Neural crest cell (in vitro differentiated cells): ENCODE data around the gene DLG5. TPM values are rescaled to one million over a fixed set of nuclear protein-coding genes. Genes with fewer than 3 reads are reported as not detected.

ENCODE experiments used
- DNase-seq: peaks from one replicate; pipeline ENCODE4 v3.0.0; 2021; ENCODE audit warnings: low read depth, mixed read lengths, low spot score
- H3K27ac Mint-ChIP-seq: one replicate; pipeline ENCODE4 v1.8.0; 2021; ENCODE audit warnings: mild to moderate bottlenecking, mixed read lengths; ENCODE audit not compliant: unreplicated experiment
- H3K27me3 Mint-ChIP-seq: 2 replicates; pipeline ENCODE4 v1.8.0; 2021; ENCODE audit warnings: low read depth, mild to moderate bottlenecking, mixed read lengths
- H3K36me3 Mint-ChIP-seq: 2 replicates; pipeline ENCODE4 v1.8.0; 2021; ENCODE audit warnings: low read depth, mild to moderate bottlenecking, mixed read lengths
- H3K4me1 Mint-ChIP-seq: 2 replicates; pipeline ENCODE4 v1.8.0; 2021; ENCODE audit warnings: mixed read lengths
- H3K4me3 Mint-ChIP-seq: one replicate; pipeline ENCODE4 v1.8.0; 2021; ENCODE audit warnings: mild to moderate bottlenecking, mixed read lengths
- H3K9me3 Mint-ChIP-seq: 2 replicates; pipeline ENCODE4 v1.8.0; 2021; ENCODE audit warnings: mixed read lengths
- CTCF ChIP-seq: fragments of 200-600 bp; sonication (generic); conservative IDR thresholded peaks from 2 replicates; pipeline ENCODE4 v1.5.0; 2021; ENCODE audit warnings: antibody characterized with exemption, mild to moderate bottlenecking
- total RNA-seq: library from RNA; stranded (reverse); gene quantifications from 2 replicates; pipeline ENCODE4 v1.2.1, GENCODE V29; 2021

The DLG5 gene
- total RNA-seq, 1 donor from 2014 or later: 87.3 TPM

DNA sequence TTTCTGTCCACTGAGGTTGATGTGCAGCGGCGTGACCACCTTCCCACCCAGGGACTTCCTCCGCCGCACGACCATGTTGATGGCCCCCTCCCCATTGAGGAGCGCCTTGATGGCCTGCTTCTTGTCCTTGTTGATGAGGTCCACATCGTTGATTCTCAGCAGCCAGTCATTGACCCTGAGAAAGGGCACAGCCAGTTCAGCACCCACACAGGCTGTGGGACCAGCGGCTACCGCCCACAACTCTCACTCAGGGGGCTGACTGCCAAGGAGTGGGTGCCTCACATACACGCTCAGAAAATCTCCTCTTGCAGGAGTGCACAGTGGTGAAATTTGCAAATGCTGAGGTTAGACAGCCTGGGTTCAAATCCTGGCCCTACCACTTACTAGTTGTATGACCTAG is 97.2 kb downstream of the DLG5 start:
- Mint-ChIP-seq H3K27ac (no peak overlapping the region), H3K4me3 (no peak overlapping the region), H3K36me3 (peaks cover 5% of the 10 kb centered on the region), H3K4me1 (peaks cover 5% of the 10 kb centered on the region), H3K27me3 (no peaks in the 10 kb centered on the region), H3K9me3 (no peaks in the 10 kb centered on the region)
- TF ChIP-seq CTCF: no peak
- no peak for DNase-seq

DNA sequence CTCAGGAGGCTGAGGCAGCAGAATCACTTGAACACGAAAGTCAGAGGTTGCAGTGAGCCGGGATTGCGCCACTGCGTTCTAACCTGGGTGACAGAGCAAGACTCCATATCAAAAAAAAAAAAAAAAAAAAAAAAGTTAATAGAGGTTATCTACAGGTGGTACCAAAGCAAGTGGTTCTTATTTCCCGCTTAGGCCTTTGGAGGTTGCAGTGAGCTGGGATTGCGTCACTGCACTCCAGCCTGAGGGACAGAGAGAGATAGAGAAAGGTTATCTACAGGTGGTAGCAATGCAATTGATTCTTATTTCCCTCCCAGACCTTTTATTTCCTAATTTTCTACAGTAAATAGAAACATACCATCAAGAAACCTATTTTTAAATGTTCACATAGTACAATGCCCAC is 98.2 kb downstream of the DLG5 start:
- Mint-ChIP-seq H3K27ac (no peak overlapping the region), H3K4me3 (no peak overlapping the region), H3K27me3 (no peaks in the 10 kb centered on the region), H3K36me3 (peaks cover 10% of the 10 kb centered on the region), H3K9me3 (no peaks in the 10 kb centered on the region), H3K4me1 (peaks cover 5% of the 10 kb centered on the region)
- no peak for TF ChIP-seq CTCF
- no peak for DNase-seq

DNA sequence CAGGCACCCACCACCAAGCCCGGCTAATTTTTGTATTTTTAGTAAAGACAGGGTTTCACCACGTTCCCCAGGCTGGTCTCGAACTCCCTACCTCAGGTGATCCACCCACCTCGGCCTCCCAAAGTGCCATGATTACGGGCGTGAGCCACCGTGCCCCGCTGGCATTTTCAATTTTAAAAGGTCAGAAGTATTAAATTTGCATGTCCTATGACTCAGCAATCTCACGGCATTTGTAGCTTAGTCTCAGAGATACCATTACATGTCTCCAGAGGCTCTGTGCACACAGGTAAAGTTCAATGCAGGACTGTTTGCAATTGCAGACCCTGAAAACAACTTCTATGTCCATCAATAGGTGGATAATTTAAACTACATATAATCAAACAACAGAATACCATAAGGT is 99.2 kb downstream of the DLG5 start:
- peaks cover 10% of the 10 kb centered on the region for H3K36me3 Mint-ChIP-seq
- TF ChIP-seq CTCF: no peak
- H3K27ac Mint-ChIP-seq: no peak overlapping the region
- no peaks in the 10 kb centered on the region for H3K27me3 Mint-ChIP-seq
- H3K9me3 Mint-ChIP-seq: no peaks in the 10 kb centered on the region
- DNase-seq: no peak
- H3K4me3 Mint-ChIP-seq: no peak overlapping the region
- H3K4me1 Mint-ChIP-seq: peaks cover 5% of the 10 kb centered on the region

DNA sequence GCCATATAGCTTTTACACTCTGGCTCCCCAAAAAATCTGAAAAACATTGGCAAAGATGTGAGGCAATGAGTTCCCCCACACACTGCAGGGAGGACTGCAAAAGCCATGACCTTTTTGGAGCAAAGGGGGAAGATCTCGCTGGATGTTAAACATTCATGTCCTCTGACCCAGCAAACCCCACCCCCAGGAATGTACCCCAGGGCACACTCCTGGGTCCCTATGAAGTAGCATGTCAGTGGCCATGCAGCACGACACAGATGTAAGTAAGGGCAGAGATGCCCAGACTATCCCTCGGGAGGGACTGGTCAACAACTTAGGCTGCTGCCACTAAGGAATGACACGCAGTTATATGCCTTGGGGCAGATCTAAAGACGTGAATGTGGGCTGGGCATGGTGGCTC is 100.6 kb downstream of the DLG5 start:
- peaks cover 5% of the 10 kb centered on the region for H3K4me1 Mint-ChIP-seq
- no peak for DNase-seq
- H3K27me3 Mint-ChIP-seq: no peaks in the 10 kb centered on the region
- H3K9me3 Mint-ChIP-seq: no peaks in the 10 kb centered on the region
- peaks cover 13% of the 10 kb centered on the region for H3K36me3 Mint-ChIP-seq
- peak overlapping the region; percentile 50 for H3K27ac Mint-ChIP-seq
- no peak for TF ChIP-seq CTCF
- no peak overlapping the region for H3K4me3 Mint-ChIP-seq

DNA sequence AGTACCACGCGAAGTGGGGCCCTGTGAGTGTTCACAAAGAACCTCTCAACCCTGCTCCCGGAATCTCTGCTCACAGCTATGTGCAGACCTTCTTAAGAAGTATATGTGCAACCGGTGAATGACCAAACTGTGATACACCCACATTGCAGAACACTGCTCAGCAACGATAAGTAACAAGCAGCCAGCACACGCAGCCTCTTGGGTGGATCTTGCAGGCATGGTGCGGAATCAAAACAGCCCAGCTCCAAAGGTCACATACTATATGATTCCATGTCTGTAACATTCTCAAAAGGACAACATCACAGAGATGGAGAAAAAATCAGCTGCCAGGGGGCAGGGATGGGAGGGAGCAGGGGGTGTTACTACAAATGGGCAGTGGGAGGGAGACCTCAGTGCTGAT is 101.6 kb downstream of the DLG5 start:
- Mint-ChIP-seq H3K4me1 (peaks cover 5% of the 10 kb centered on the region), H3K27ac (no peak overlapping the region), H3K9me3 (no peaks in the 10 kb centered on the region), H3K4me3 (no peak overlapping the region), H3K36me3 (peaks cover 13% of the 10 kb centered on the region), H3K27me3 (no peaks in the 10 kb centered on the region)
- DNase-seq: no peak
- TF ChIP-seq CTCF: no peak
